NCI-H1092 treated with DMSO at 0.1 percent for 48 hours (cell line): Measurements from ENCODE around the gene ARL4A.
"Not testable (repeated sequence)": the region's sequence is repeated elsewhere in the genome, so short reads cannot be mapped to it uniquely, and the experiment has no call there.

ENCODE experiments used
- DNase-seq: peaks from one replicate; lab custom pipeline; 2025; lab: John Stamatoyannopoulos, UW

ARL4A gene

DNA sequence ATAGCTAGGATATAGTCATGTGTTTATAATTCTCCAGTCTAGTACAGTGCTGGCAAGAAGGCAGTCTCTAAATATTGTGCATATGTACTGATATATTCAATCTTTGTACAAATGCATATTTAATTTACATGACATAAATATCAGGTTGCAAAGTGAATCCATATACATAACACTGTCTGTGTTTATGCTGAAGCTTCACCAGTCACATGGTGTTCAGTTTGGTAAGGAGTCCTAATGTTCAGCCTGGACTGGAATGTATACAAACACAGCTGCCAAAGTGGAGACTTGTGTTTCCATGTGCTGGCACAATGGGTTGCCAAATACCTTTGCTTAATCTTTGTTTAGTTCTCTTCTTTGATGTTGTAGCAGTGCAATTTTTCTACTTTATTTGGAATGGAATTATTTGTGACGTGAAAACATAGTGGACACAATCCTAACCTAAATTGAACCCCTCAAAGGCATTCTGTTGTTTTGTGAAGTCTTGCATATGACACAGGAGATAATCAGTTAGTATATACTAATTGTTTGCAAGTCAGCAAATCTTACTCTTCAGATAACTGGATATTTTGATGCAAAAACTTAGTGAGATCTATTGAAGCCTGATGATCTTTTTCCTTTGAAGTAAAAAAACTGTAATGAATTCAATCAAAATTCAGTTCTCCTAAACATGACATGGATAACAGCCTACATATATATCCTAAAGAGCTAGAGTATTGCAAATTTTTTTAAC lies 17.3 kb upstream of the ARL4A start:
- no peak for DNase-seq

DNA sequence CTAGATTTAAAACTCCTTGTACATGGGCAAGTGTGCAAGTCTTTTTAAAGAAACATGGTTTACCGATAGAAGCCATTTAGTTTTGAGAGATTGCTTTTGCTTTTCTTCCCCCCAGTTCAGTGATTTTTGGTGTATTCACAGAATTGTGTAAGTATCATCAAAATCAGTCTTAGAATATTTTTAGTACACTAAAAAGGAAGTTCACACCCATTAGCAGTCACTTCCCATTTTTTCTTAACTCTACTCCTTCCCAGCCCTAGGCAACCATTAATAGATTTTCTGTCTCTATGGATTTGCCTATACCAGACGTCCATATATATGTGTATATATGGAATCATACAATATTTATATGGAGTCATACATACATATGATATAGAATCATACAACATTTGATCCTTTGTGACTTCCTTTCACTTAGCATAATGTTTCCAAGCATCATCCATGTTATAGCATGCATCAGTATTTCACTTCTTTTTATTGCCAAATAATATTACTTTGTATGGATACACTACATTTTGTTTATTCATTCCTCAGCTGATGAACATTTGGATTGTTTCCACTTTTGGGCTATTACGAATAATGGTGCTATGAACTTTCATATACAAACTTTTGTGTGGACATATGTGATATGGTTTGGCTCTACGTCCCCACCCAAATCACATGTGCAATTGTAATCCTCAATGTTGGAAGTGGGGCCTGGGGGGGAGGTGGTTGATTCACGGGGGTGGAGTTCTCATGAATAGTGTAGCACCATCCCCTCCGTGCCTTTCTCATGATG lies 16.5 kb upstream of the ARL4A start:
- no peak for DNase-seq

DNA sequence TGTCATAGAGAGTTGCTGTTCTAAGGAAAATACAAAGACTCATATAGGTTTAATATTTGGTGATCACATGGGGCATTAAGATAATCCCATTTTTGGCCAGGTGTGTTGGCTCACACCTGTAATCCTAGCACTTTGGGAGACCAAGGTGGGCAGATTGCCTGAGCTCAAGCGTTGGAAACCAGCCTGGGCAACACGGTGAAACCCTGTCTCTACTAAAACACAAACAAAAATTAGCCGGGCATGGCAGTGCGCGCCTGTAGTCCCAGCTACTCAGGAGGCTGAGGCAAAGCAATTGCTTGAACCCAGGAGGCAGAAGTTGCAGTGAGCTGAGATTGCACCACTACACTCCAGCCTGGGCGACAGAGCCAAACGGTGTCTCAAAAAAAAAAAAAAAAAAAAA lies 14.0 kb upstream of the ARL4A start:
- DNase-seq = not testable (repeated sequence)

DNA sequence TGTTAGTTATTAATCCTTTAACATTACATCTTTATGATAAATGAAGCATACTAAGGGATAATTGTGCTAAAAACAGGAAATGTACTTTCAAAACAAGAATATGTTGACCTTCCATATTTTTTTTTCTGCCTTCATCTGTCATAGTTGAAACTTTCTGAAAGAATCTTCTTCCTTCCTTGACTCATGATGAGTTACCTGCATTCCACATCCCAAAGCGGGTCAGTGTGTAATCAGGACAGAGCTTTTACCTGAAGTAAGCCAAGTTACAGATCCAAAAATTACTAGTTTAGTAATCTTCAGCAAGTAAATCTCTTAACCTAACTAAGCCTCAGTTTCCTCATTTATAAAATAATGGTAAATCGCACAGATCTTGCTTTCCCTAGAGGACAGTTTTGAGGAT lies 13.4 kb upstream of the ARL4A start:
- no peak for DNase-seq

DNA sequence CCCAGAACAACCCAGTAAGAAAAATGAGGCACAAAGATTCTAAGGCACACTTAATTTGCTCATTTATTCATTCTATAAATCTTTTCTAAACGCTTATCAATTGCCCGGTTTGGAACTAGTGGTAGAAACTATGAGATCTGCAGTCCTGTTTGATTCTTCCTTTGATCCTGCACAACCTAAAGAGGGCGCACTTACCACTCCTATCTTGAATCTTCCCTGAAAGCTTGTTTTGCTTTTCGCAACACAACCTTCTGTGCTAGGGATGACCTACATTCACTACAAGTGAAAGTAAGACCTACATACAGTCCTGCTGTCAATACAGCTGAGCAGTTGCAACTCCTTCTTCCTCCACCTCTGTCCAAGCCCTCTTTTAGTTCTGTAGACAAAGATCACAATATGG lies 12.6 kb upstream of the ARL4A start:
- DNase-seq = peak; percentile 14

DNA sequence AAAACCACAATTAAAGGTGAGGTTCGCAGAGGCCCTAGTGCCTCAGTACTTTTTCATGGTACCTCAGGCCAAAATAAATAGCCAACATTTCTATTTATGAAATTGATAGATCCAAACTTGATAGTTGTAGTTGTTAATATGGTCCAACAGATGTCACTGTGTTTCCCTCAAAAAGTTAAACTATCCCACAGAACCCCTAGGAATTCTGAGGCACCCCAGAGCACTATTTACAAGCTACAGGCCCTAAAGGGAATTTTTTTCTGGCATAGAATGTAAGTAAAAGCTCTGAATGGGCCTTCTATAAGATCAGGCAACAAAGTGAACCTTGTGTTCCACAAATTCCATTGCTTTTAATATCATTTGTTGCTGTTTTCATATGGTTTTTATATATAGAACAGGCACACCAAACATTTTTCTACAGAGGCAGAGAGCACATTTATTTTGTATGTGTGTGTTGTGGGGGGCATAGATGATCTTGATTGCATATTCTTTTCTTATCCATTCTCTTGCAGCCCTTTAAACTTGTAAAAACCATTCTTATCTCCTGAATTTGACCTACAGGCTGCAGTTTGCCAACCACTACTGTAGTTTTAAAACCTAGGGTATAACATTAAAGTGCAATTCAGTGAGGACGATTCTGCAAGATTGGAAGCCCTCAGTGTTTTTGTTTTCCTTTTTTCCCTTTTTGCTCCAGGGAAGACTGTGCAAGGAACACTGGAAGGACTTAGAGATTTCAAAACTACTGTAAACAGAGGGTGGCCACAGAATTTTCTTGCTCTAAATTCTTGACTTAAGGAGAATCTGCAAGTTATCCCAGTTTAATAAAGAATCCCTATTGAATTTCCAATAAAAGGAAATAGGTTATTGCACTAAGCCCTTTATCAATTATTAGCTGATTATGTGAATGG lies 3.5 kb upstream of the ARL4A start:
- DNase-seq = peak; percentile 17

DNA sequence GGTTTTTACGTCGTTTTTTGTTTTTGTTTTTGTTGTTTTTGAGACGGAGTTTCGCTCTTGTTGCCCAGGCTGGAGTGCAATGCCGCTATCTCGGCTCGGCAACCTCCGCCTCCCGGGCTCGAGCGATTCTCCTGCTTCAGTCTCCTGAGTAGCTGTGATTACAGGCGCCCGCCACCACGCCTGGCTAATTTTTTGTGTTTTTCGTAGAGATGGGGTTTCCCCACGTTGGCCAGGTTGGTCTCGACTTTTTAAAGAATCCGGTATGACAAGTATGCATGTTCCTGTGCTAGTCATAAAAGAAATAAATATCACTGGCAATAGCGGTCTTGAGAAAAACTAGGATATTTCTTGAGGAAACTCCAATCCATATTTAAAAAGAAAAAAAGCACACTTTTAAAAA lies 2.7 kb upstream of the ARL4A start:
- DNase-seq = no peak

DNA sequence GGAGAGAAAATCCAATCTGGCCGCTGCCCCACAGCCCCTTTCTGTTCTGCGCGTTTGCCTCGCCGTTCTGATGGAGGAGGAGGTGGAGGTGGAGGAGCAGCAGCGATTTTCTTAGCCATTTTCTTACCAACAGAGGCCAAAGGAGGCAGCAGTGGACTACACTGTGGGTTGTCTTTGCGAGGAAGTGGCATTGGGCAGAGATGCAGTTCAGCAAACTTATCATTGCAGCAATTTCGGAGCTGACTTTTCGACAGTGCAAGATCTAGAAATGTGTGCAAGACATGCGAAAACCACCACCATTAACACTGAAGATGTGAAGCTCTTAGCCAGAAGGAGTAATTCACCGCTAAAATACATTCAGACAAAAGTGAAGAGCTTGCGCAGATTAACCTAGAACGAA lies 1.9 kb upstream of the ARL4A start:
- peak; percentile 25 for DNase-seq

DNA sequence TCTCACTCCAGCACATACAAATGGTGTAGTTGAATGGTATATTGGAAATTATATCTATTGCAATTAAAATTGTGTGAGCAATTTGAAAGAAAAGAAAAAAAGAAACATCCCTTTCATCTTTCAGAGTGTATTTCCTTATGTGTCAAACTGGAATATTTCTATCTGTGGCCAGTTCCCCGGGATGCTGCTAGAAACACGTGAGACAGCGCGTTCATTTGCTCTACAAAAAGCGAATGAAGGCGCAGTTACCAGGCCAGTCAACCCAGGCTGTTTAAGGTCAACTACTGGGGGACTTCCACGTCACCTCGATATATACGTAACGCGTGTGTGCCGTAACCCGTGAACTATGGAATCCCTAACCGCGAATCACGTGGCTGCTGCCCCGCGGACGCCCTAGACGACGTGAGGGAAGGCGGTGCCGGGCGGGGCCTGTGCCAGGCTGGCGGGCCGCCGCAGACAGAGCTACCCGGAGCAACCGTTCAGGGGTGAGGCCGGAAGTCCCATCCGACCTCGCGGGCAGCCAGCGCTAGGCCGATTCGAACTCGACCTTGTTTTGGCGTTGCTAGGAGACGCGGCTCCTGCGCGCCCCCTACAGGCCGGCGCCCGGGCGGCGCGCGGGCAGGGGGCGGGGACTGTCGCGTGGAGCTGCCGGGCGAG lies 1.1 kb upstream of the ARL4A start:
- DNase-seq = peak; percentile 93

DNA sequence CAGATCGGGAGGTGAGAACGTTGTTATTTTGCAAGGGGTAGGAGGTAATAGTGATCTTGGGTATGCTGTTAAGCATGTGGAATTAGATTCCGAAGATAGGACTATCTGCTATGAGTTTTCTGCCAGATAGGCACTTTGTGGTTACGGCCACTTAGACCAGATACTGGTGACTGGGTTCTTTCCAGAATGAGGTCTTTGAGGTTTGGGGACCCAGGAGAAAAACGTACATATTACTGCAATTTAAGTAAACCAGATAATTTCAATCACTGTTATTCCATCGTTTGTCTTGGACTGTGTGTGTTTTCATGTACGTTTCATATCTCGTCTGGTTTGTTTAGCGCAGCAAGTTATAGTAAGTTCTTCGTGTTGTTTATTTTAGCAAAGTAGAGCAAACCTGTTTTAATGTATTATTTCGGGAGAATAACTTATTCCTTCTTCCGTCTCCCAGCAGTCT lies 312 bp downstream of the ARL4A start:
- no peak for DNase-seq

DNA sequence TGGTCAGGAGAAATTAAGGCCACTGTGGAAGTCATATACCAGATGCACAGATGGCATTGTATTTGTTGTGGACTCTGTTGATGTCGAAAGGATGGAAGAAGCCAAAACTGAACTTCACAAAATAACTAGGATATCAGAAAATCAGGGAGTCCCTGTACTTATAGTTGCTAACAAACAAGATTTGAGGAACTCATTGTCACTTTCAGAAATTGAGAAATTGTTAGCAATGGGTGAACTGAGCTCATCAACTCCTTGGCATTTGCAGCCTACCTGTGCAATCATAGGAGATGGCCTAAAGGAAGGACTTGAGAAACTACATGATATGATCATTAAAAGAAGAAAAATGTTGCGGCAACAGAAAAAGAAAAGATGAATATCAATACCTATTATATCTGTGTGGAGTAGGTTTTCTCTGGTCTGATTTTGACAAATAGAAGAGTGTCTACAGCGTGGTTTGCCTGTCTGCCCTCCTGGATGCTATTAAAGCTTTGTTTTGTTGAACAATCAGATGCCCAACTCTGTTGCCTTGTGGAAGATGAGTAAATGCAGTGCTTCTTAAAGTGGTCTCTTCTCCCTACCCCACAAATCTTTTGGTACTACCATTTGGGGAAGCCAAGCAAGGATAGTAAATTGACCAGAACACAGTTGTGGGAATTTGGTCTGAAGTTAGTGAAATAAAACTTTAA lies 1.2 kb downstream of the ARL4A start:
- not testable (repeated sequence) for DNase-seq

DNA sequence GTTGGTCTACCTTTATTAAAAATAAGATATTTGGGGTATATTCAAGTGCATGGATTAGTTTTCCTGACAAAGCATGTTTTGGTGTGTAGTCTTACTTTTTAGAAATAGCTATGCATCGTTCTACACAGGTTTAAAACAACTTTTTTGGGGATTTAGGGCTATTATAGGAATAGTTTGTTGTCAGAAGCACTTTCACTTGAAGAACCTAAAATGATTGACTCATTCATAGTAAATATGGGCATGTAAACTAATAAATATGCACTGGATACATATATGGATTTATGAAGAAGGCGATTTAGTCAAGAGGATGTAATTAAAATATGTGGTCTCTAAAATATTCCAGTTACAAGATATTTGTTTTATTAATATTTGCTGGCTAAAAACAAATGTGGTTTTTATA lies 2.0 kb downstream of the ARL4A start:
- DNase-seq = no peak

DNA sequence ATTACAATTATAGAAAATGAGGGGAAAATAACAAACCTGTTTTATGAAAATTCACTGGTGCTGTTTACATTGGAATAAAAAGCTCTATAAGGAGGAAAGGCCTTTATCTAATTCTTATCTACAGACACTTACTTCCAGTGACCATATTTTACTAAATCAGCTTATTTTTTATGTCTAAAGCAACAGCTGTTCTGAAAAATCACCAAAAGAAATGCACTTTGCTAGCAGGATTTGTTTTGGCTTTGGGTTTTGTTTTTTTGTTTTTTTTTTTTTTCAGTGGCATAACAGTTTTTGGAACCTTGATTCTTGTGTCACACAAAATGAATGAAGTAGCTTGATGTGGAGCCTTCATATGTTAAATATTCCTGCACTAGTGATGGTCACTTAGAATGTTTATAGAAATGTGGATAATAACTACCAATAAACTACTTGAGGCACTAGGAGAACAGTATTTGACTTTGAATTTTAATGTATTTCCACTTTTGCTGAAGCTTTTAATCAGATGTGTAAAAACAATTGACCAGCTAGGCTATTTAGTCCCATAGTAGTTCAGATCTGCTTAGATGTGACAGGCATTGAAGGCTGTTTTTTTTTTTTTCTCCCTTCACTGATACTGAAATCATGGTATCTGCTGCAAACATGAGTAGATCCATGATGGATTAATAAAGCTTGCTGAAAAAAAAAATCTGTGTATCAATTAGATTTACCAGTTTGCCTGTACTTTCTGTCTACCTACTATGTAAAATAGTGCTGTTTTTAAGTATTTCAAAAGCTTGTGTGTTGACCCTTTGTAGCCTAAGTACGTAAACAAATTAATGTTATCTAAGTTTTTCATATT lies 2.8 kb downstream of the ARL4A start:
- no peak for DNase-seq

DNA sequence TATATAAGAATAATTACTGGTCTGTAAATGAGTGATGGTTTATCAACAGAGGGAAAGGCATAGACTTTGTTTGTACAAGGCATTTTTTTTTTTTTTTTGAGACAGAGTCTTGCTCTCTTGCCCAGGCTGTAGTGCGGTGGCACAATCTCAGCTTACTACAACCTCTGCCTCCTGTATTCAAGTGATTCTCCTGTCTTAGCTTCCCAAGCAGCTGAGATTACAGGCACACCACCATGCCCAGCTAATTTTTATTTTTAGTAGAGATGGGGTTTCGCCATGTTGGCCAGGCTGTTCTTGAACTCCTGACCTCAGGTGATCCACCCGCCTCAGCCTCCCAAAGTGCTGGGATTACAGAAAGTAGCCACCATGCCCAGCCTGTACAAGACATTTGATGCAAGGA lies 4.0 kb downstream of the ARL4A start:
- not testable (repeated sequence) for DNase-seq

DNA sequence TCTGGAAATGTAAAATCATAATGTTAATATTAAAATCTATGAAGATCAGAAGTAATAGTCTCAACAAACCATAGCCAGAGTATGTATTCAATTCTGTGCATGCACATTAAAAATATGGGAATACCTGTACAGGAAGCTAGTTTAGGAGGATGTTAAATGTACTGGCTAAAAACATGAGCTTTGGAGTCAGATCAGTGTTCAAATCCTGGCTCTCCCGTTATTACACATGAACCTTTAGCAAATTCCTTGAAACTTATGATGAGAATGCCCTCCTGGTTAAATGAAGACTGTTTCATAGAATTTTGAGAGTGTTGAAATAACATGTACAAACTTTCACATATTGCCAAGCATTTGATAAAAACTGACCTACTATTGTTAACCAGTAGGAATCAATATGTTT lies 4.6 kb downstream of the ARL4A start:
- no peak for DNase-seq

DNA sequence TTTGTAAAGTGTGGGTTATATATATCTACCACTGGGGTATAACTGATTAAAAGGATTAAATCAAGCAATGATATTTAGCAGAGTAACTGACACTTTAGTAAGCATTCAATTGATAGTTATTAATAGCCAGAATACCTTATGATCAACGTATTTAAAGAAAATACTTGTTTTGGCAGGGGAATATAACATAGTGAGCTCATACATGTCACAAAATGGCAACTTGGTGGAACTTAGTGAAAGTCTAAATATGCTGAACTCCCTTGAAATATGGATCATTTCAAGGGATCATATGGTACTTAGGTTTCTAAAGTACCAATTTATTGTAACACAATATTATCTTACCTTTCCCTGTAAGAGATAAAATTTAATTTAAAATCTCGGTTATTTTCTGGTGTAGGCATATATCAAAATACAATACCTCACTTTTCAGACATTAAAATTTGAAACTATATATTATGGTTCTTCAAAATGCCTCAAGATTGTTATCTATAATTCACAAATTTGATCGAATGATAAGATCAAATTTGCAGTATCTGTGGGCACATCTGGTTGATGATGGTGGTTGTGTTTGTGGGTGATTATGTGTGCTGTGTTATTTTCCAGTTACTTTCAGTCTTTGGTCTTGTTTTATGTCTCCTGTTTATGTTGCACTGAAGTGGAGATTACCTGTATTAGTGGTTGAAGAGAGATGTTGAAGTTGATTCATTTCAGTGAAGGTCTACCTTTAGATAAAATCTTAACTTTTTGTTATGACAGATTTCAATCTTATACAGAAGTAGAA lies 5.2 kb downstream of the ARL4A start:
- no peak for DNase-seq

DNA sequence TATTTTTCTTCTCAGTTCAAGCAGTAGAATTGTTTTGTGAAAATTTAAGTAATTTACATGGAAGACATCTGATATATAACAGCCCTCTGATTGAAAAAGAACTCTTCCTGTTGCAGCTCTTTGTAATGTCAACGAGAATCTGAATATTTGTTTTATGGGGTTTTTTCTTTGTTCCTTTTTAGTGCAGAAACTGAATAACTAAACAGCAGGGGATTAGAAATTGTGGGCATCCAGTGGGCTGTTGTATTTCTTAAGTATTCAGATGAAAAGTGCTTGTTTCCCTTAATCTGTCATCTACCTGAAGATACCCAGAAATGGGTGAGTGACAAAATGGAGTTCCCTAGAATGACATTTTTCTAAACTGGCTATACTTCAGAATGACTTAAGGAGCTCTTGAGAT lies 7.4 kb downstream of the ARL4A start:
- DNase-seq = no peak

DNA sequence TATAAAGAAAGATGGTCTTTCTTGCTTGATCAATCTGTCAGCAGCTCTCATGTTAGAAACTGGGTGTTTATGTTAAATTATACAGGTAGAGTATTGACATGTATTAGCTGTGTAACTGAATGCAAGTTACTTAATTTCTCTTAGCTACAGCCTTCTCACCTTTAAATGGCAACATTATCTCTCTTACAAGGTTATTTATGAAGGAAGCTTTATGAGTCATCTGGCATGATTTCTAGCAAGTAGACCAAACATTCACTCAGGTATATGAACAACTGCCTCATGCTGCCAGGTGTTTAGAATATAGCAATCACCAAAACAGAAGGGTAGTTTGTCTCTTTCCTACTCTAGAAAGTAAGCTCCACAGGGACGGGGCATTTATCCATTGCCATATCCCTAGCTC lies 8.5 kb downstream of the ARL4A start:
- no peak for DNase-seq

DNA sequence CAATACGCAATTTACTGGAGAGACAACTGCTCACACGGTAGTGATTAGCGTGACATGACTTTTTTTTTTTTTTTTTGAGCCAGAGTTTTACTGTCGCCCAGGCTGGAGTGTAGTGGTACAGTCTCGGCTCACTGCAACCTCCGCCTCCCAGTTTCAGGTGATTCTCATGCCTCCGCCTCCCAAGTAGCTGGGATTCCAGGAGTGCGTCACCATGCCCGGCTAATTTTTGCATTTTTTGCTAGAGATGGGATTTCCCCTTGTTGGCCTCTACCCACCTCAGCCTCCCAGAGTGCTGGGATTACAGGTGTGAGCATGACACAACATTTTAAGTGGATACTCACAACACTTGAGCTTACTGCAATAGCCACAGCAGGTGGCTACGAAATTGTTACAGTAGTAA lies 11.9 kb downstream of the ARL4A start:
- DNase-seq = no peak

DNA sequence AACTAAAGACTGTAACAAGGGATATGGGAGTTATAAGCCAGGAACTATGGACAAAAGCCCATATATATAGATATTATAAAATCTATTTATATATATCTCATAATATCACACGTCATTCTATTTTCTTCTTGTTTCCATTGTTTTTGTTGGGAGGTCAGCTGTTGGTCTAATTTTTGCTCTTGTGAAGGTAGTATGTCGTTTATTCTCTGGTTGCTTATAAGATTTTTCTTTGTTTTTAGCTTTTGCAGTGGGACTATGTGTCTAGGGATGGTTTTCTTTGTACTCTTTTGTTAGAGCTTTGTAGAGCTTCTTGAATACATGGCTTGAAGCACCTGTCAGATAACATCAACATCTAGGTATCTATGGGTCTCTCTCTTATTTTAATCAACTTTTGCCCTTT lies 14.0 kb downstream of the ARL4A start:
- no peak for DNase-seq
